ENCODE data around the gene PLCD3.

PLCD3 gene

GRCh38 chr17:45110676-45111611 is 21.4 kb downstream of the PLCD3 start:
- Histone ChIP-seq H3K4me1 (ENCODE audit: insufficient read depth, low read length) (no peaks in the 10 kb centered on the region), H3K36me3 (ENCODE audit: insufficient read depth, low read length) (peaks cover 11% of the 10 kb centered on the region), H3K9me3 (ENCODE audit: control insufficient read depth, insufficient read depth, low read length) (no peaks in the 10 kb centered on the region), H3K9ac (ENCODE audit: low read depth, low read length) (no peak overlapping the region)

GRCh38 chr17:45108595-45109521 is 23.5 kb downstream of the PLCD3 start:
- H3K4me1 ChIP-seq (ENCODE audit: insufficient read depth, low read length): no peaks in the 10 kb centered on the region
- H3K36me3 ChIP-seq (ENCODE audit: insufficient read depth, low read length): peaks cover 29% of the 10 kb centered on the region
- no peaks in the 10 kb centered on the region for H3K9me3 ChIP-seq (ENCODE audit: control insufficient read depth, insufficient read depth, low read length)
- no peak overlapping the region for H3K9ac ChIP-seq (ENCODE audit: low read depth, low read length)

- no peaks in the 10 kb centered on the region for H3K4me1 ChIP-seq (ENCODE audit: insufficient read depth, low read length)
- no peak overlapping the region for H3K9ac ChIP-seq (ENCODE audit: low read depth, low read length)
- H3K36me3 ChIP-seq (ENCODE audit: insufficient read depth, low read length): peaks cover 36% of the 10 kb centered on the region
- H3K9me3 ChIP-seq (ENCODE audit: control insufficient read depth, insufficient read depth, low read length): no peaks in the 10 kb centered on the region
Measured at GRCh38 chr17:45108051-45108450, 24.3 kb downstream of the PLCD3 start.

GRCh38 chr17:45107293-45108010 is 24.9 kb downstream of the PLCD3 start:
- Histone ChIP-seq H3K9me3 (ENCODE audit: control insufficient read depth, insufficient read depth, low read length) (no peaks in the 10 kb centered on the region), H3K36me3 (ENCODE audit: insufficient read depth, low read length) (peaks cover 42% of the 10 kb centered on the region), H3K9ac (ENCODE audit: low read depth, low read length) (no peak overlapping the region), H3K4me1 (ENCODE audit: insufficient read depth, low read length) (no peaks in the 10 kb centered on the region)

- no peaks in the 10 kb centered on the region for H3K4me1 ChIP-seq (ENCODE audit: insufficient read depth, low read length)
- H3K9ac ChIP-seq (ENCODE audit: low read depth, low read length): no peak overlapping the region
- H3K36me3 ChIP-seq (ENCODE audit: insufficient read depth, low read length): peaks cover 51% of the 10 kb centered on the region
- H3K9me3 ChIP-seq (ENCODE audit: control insufficient read depth, insufficient read depth, low read length): no peaks in the 10 kb centered on the region
Measured at GRCh38 chr17:45106582-45106981, 25.7 kb downstream of the PLCD3 start.

GRCh38 chr17:45106096-45106495 is 26.2 kb downstream of the PLCD3 start:
- H3K9me3 ChIP-seq (ENCODE audit: control insufficient read depth, insufficient read depth, low read length): no peaks in the 10 kb centered on the region
- H3K4me1 ChIP-seq (ENCODE audit: insufficient read depth, low read length): no peaks in the 10 kb centered on the region
- H3K9ac ChIP-seq (ENCODE audit: low read depth, low read length): no peak overlapping the region
- H3K36me3 ChIP-seq (ENCODE audit: insufficient read depth, low read length): peaks cover 52% of the 10 kb centered on the region

GRCh38 chr17:45104907-45105624 is 27.2 kb downstream of the PLCD3 start:
- H3K9me3 ChIP-seq (ENCODE audit: control insufficient read depth, insufficient read depth, low read length): no peaks in the 10 kb centered on the region
- no peaks in the 10 kb centered on the region for H3K4me1 ChIP-seq (ENCODE audit: insufficient read depth, low read length)
- no peak overlapping the region for H3K9ac ChIP-seq (ENCODE audit: low read depth, low read length)
- peaks cover 52% of the 10 kb centered on the region for H3K36me3 ChIP-seq (ENCODE audit: insufficient read depth, low read length)

- no peaks in the 10 kb centered on the region for H3K4me1 ChIP-seq (ENCODE audit: insufficient read depth, low read length)
- peaks cover 58% of the 10 kb centered on the region for H3K36me3 ChIP-seq (ENCODE audit: insufficient read depth, low read length)
- no peak overlapping the region for H3K9ac ChIP-seq (ENCODE audit: low read depth, low read length)
- no peaks in the 10 kb centered on the region for H3K9me3 ChIP-seq (ENCODE audit: control insufficient read depth, insufficient read depth, low read length)
Measured at GRCh38 chr17:45104497-45104896, 27.8 kb downstream of the PLCD3 start.

GRCh38 chr17:45104029-45104428 is 28.3 kb downstream of the PLCD3 start:
- Histone ChIP-seq H3K9ac (ENCODE audit: low read depth, low read length) (no peak overlapping the region), H3K36me3 (ENCODE audit: insufficient read depth, low read length) (peaks cover 60% of the 10 kb centered on the region), H3K9me3 (ENCODE audit: control insufficient read depth, insufficient read depth, low read length) (no peaks in the 10 kb centered on the region), H3K4me1 (ENCODE audit: insufficient read depth, low read length) (no peaks in the 10 kb centered on the region)

GRCh38 chr17:45103269-45103795 is 29.0 kb downstream of the PLCD3 start:
- no peak overlapping the region for H3K9ac ChIP-seq (ENCODE audit: low read depth, low read length)
- H3K4me1 ChIP-seq (ENCODE audit: insufficient read depth, low read length): no peaks in the 10 kb centered on the region
- peaks cover 66% of the 10 kb centered on the region for H3K36me3 ChIP-seq (ENCODE audit: insufficient read depth, low read length)
- no peaks in the 10 kb centered on the region for H3K9me3 ChIP-seq (ENCODE audit: control insufficient read depth, insufficient read depth, low read length)

GRCh38 chr17:45102856-45103255 is 29.5 kb downstream of the PLCD3 start:
- Histone ChIP-seq H3K36me3 (ENCODE audit: insufficient read depth, low read length) (peaks cover 67% of the 10 kb centered on the region), H3K4me1 (ENCODE audit: insufficient read depth, low read length) (no peaks in the 10 kb centered on the region), H3K9me3 (ENCODE audit: control insufficient read depth, insufficient read depth, low read length) (no peaks in the 10 kb centered on the region), H3K9ac (ENCODE audit: low read depth, low read length) (no peak overlapping the region)

- H3K9ac ChIP-seq (ENCODE audit: low read depth, low read length): no peak overlapping the region
- H3K36me3 ChIP-seq (ENCODE audit: insufficient read depth, low read length): peaks cover 72% of the 10 kb centered on the region
- no peaks in the 10 kb centered on the region for H3K4me1 ChIP-seq (ENCODE audit: insufficient read depth, low read length)
- H3K9me3 ChIP-seq (ENCODE audit: control insufficient read depth, insufficient read depth, low read length): no peaks in the 10 kb centered on the region
Measured at GRCh38 chr17:45101883-45102811, 30.2 kb downstream of the PLCD3 start.

- no peaks in the 10 kb centered on the region for H3K4me1 ChIP-seq (ENCODE audit: insufficient read depth, low read length)
- no peak overlapping the region for H3K9ac ChIP-seq (ENCODE audit: low read depth, low read length)
- no peaks in the 10 kb centered on the region for H3K9me3 ChIP-seq (ENCODE audit: control insufficient read depth, insufficient read depth, low read length)
- H3K36me3 ChIP-seq (ENCODE audit: insufficient read depth, low read length): peaks cover 75% of the 10 kb centered on the region
Measured at GRCh38 chr17:45101546-45101882, 30.8 kb downstream of the PLCD3 start.

All from ES-I3 (cell line).